ENCODE results near the gene POLH. TPM values are rescaled to one million over a fixed set of nuclear protein-coding genes. Genes with fewer than 3 reads are reported as not detected.
"Not testable (repeated sequence)": the region's sequence is repeated elsewhere in the genome, so short reads cannot be mapped to it uniquely, and the experiment has no call there.

The POLH gene
- total and polyA plus RNA-seq, 4 experiments from 2014 or later = 8.2 to 31.9 (median 25.1) TPM

DNA sequence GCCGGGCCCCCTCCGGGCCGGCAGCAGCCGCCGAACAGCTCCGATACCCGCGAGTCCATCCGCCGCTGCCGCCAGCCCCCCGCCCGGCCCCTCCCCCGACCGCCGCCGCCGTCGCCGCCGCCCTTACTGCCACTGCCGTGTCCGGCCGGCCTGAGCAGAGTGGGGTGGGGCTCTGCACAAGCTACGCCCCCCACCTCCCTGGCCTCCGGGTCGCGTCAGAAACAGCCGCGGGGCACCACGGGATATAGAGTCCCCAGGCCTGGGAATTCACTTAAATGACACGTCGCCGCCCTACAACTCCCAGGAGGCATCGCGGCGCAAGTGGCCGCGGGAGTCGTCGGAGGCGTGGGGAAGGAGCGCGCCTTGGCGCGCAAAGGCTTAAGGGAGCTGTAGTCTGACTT is 53.1 kb downstream of the POLH start, which contains the start of gene GTPBP2:
Gene GTPBP2 (minus strand): TSS at position 161 of the 401 bp plus-strand sequence. CDS start 102 bp downstream, at position 59.
- peaks cover 23% of the 10 kb centered on the region for H3K36me3 ChIP-seq (ENCODE audit: insufficient read depth, low read length)
- no peaks in the 10 kb centered on the region for H3K27me3 ChIP-seq (ENCODE audit: insufficient read depth, low read length)
- H3K9me3 Mint-ChIP-seq = no peaks in the 10 kb centered on the region
- peaks cover 28 to 49% (median 34%) of the 10 kb centered on the region in 4 donors for H3K4me1 Mint-ChIP-seq
- H3K4me3 Mint-ChIP-seq = peak within 1 kb of the TSS; percentile 98 to 100 (median 99)
- CTCF ChIA-PET (ENCODE audit: partially characterized antibody) = interaction anchor here (0.6 to 1.7 kb wide), 8 partner anchors 11 to 42 kb away, joined by 3 to 10 read pairs (median 3); no protein-coding TSS in a partner anchor
- peak within 1 kb of the TSS; percentile 94 to 95 for H3K4me3 ChIP-seq (ENCODE audit: low read length in 2 of 2)
- peaks cover 6 to 34% of the 10 kb centered on the region in 2 donors for H3K36me3 Mint-ChIP-seq
- intact Hi-C loops (cut with micrococcal nuclease) = loop anchor here (1.0 to 2.0 kb wide), 4 partner anchors 52 to 1842 kb away; partner anchors contain the start of genes ABCC10, POLH, POLR1C and TOMM6
- DNase-seq = peak; percentile 92 to 98 (median 93)
- no peaks in the 10 kb centered on the region for H3K27me3 Mint-ChIP-seq
- H3K27ac Mint-ChIP-seq = peak within 1 kb of the TSS; percentile 97 to 99 (median 98)
- H3K9me3 ChIP-seq (ENCODE audit: control insufficient read depth in 1 of 2, low read length in 2 of 2) = no peaks in the 10 kb centered on the region
- H3K27ac ChIP-seq (ENCODE audit: low read depth, low read length) = peak within 1 kb of the TSS; percentile 84
- POLR2A ChIA-PET (ENCODE audit: partially characterized antibody) = interaction anchor here (0.5 to 3.0 kb wide), 23 partner anchors 10 to 1842 kb away, joined by 3 to 28 read pairs (median 4); partner anchors contain the start of genes HSP90AB1, KLHDC3, MEA1 and MRPS18A
- H3K4me1 ChIP-seq (ENCODE audit: insufficient read depth, low read length) = peaks cover 32% of the 10 kb centered on the region

GRCh38 chr6:43629505-43630300 is 53.7 kb downstream of the POLH start:
- ChIA-PET CTCF (ENCODE audit: partially characterized antibody) (interaction anchor here (0.6 to 1.7 kb wide), 9 partner anchors 12 to 42 kb away, joined by 3 to 10 read pairs (median 3); no protein-coding TSS in a partner anchor), POLR2A (ENCODE audit: partially characterized antibody) (interaction anchor here (0.5 to 3.0 kb wide), 25 partner anchors 9 to 1842 kb away, joined by 3 to 28 read pairs (median 4); partner anchors contain the start of genes HSP90AB1, KLHDC3, MEA1 and MRPS18A)
- DNase-seq = peak; percentile 82 to 96 (median 86)
- H3K27ac Mint-ChIP-seq = peak overlapping the region; percentile 97 to 99 (median 98)
- peaks cover 6 to 30% of the 10 kb centered on the region in 2 donors for H3K36me3 Mint-ChIP-seq
- Histone ChIP-seq H3K9me3 (ENCODE audit: control insufficient read depth in 1 of 2, low read length in 2 of 2) (no peaks in the 10 kb centered on the region), H3K4me3 (ENCODE audit: low read length in 2 of 2) (peak overlapping the region; percentile 89 to 95), H3K27me3 (ENCODE audit: insufficient read depth, low read length) (no peaks in the 10 kb centered on the region), H3K36me3 (ENCODE audit: insufficient read depth, low read length) (peaks cover 17% of the 10 kb centered on the region), H3K4me1 (ENCODE audit: insufficient read depth, low read length) (peaks cover 33% of the 10 kb centered on the region), H3K27ac (ENCODE audit: low read depth, low read length) (peak overlapping the region; percentile 84)
- H3K4me1 Mint-ChIP-seq = peaks cover 29 to 51% (median 35%) of the 10 kb centered on the region in 4 donors
- peak overlapping the region; percentile 98 to 100 (median 99) for H3K4me3 Mint-ChIP-seq
- H3K27me3 Mint-ChIP-seq = no peaks in the 10 kb centered on the region
- intact Hi-C loops (cut with micrococcal nuclease) = loop anchor here (1.0 to 10.0 kb wide), 6 partner anchors 53 to 1895 kb away; partner anchors contain the start of genes ABCC10, POLH, POLR1C and TFEB
- H3K9me3 Mint-ChIP-seq = no peaks in the 10 kb centered on the region

GRCh38 chr6:43630980-43631619 is 55.1 kb downstream of the POLH start:
- DNase-seq = no peak
- peaks cover 37 to 65% (median 45%) of the 10 kb centered on the region in 4 donors for H3K4me1 Mint-ChIP-seq

GRCh38 chr6:43633002-43633401 is 57.0 kb downstream of the POLH start:
- H3K36me3 ChIP-seq (ENCODE audit: insufficient read depth, low read length); H3K4me3 Mint-ChIP-seq; H3K9me3 ChIP-seq (ENCODE audit: control insufficient read depth in 1 of 2, low read length in 2 of 2); H3K27me3 ChIP-seq (ENCODE audit: insufficient read depth, low read length); H3K4me3 ChIP-seq (ENCODE audit: low read length in 2 of 2); H3K27me3 Mint-ChIP-seq; POLR2A ChIA-PET (ENCODE audit: partially characterized antibody); H3K9me3 Mint-ChIP-seq; H3K27ac ChIP-seq (ENCODE audit: low read depth, low read length); DNase-seq; H3K27ac Mint-ChIP-seq; CTCF ChIA-PET (ENCODE audit: partially characterized antibody): not testable (repeated sequence)
- intact Hi-C loops (cut with micrococcal nuclease) = loop anchor here (10.0 kb wide), 2 partner anchors 1068 to 1898 kb away; partner anchors contain the start of genes TFEB and UBR2
- peaks cover 26 to 57% (median 39%) of the 10 kb centered on the region in 4 donors for H3K4me1 Mint-ChIP-seq
- peaks cover 40% of the 10 kb centered on the region for H3K4me1 ChIP-seq (ENCODE audit: insufficient read depth, low read length)
- H3K36me3 Mint-ChIP-seq = peaks cover 0 to 21% of the 10 kb centered on the region in 2 donors

More at GRCh38 chr6:43630980-43631619, 55.1 kb downstream of the POLH start:
- ChIA-PET POLR2A (ENCODE audit: partially characterized antibody) (interaction anchor here (0.6 to 3.0 kb wide), 3 partner anchors 13 to 860 kb away, joined by 3 to 28 read pairs (median 4); partner anchors contain the start of genes BICRAL and RSPH9), CTCF (ENCODE audit: partially characterized antibody) (interaction anchor here (0.7 kb wide), 2 partner anchors 39 to 586 kb away, joined by 3 read pairs; no protein-coding TSS in a partner anchor)
- Mint-ChIP-seq H3K27me3 (no peaks in the 10 kb centered on the region), H3K9me3 (no peaks in the 10 kb centered on the region), H3K36me3 (peaks cover 4 to 23% of the 10 kb centered on the region in 2 donors), H3K27ac (peak overlapping the region in 6 of 7 donors; percentile 23 to 79 (median 44)), H3K4me3 (peak overlapping the region in 6 of 8 donors; percentile 17 to 72 (median 39))
- Histone ChIP-seq H3K4me3 (ENCODE audit: low read length in 2 of 2) (no peak overlapping the region), H3K9me3 (ENCODE audit: control insufficient read depth in 1 of 2, low read length in 2 of 2) (no peaks in the 10 kb centered on the region), H3K36me3 (ENCODE audit: insufficient read depth, low read length) (peaks cover 3% of the 10 kb centered on the region), H3K27me3 (ENCODE audit: insufficient read depth, low read length) (no peaks in the 10 kb centered on the region), H3K4me1 (ENCODE audit: insufficient read depth, low read length) (peaks cover 41% of the 10 kb centered on the region), H3K27ac (ENCODE audit: low read depth, low read length) (no peak overlapping the region)
- intact Hi-C loops (cut with micrococcal nuclease) = loop anchor here (10.0 kb wide), 2 partner anchors 1066 to 1896 kb away; partner anchors contain the start of genes TFEB and UBR2

DNA sequence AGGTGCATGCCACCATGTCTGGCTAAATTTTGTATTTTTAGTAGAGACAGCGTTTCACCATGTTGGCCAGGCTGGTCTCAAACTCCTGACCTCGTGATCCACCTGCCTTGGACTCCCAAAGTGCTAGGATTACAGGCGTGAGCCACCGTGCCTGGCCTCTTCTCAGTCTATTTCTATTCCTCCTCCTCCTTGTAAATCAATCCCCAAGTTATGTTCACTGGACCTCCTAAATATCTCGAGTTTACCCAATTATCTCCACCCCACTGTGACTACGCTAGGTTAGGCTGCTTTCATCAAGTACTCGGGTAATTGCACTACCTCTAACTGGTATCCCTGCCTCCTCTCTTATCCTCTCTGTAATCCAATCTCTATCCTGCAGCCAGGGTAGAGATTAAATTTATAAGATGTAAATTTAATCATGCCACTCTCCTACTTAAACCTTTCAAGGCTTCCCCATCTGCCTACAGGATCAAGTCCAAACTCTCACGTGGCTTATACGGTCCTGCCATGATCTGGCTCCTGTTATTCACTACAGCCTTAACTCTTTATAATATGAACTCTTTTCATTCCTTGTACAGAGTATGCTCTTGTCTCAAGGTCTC is 58.8 kb downstream of the POLH start:
- H3K27ac Mint-ChIP-seq = peak overlapping the region; percentile 96 to 98 (median 97)
- H3K27ac ChIP-seq (ENCODE audit: low read depth, low read length) = peak overlapping the region; percentile 84
- peaks cover 11% of the 10 kb centered on the region for H3K36me3 ChIP-seq (ENCODE audit: insufficient read depth, low read length)
- POLR2A ChIA-PET (ENCODE audit: partially characterized antibody) = interaction anchor here (1.0 to 2.2 kb wide), 6 partner anchors 7 to 1182 kb away, joined by 3 to 14 read pairs (median 10); partner anchors contain the start of genes HSP90AB1, POLH, RSPH9 and XPO5
- peaks cover 12 to 23% of the 10 kb centered on the region in 2 donors for H3K36me3 Mint-ChIP-seq
- peaks cover 51% of the 10 kb centered on the region for H3K4me1 ChIP-seq (ENCODE audit: insufficient read depth, low read length)
- H3K4me1 Mint-ChIP-seq = peaks cover 29 to 61% (median 42%) of the 10 kb centered on the region in 4 donors
- H3K27me3 Mint-ChIP-seq = no peaks in the 10 kb centered on the region
- CTCF ChIA-PET (ENCODE audit: partially characterized antibody) = interaction anchor here (1.0 to 3.0 kb wide), 3 partner anchors 13 to 439 kb away, joined by 3 to 17 read pairs (median 3); no protein-coding TSS in a partner anchor
- intact Hi-C loops (cut with micrococcal nuclease) = loop anchor here (1.0 to 10.0 kb wide), 4 partner anchors 9 to 1900 kb away; partner anchors contain the start of genes HSP90AB1, TFEB and UBR2
- H3K27me3 ChIP-seq (ENCODE audit: insufficient read depth, low read length) = no peaks in the 10 kb centered on the region
- DNase-seq = no peak
- H3K9me3 Mint-ChIP-seq = no peaks in the 10 kb centered on the region
- H3K4me3 Mint-ChIP-seq = peak overlapping the region; percentile 93 to 100 (median 99)
- no peaks in the 10 kb centered on the region for H3K9me3 ChIP-seq (ENCODE audit: control insufficient read depth in 1 of 2, low read length in 2 of 2)
- H3K4me3 ChIP-seq (ENCODE audit: low read length in 2 of 2) = peak overlapping the region; percentile 66 to 94
